Activated CD4-positive, alpha-beta T cell treated with anti-CD3 and anti-CD28 coated beads, Interleukin-2, amount 50 U/mL, for 4 hours (primary cell): Measurements from ENCODE around the gene HCN4.
"Not testable (repeated sequence)": the region's sequence is repeated elsewhere in the genome, so short reads cannot be mapped to it uniquely, and the experiment has no call there.

Source experiments
- DNase-seq, 2 experiments: peaks; one replicate each; pipeline ENCODE4 v3.0.0-alpha.2; 2020

HCN4 gene

GRCh38 chr15:73368301-73369136 lies at the start of gene HCN4:
TSS of gene HCN4 (minus strand) at chr15:73368958. CDS start at chr15:73368270, 688 bp downstream.
- DNase-seq: no peak

- no peak for DNase-seq
Measured at GRCh38 chr15:73414876-73415275, 46.1 kb upstream of the HCN4 start.

GRCh38 chr15:73403171-73403570 lies 34.4 kb upstream of the HCN4 start:
- no peak for DNase-seq

- DNase-seq: not testable (repeated sequence)
Measured at GRCh38 chr15:73400222-73400621, 31.5 kb upstream of the HCN4 start.

- no peak for DNase-seq
Measured at GRCh38 chr15:73398861-73399260, 30.1 kb upstream of the HCN4 start.

GRCh38 chr15:73397461-73397860 lies 28.7 kb upstream of the HCN4 start:
- DNase-seq: no peak

GRCh38 chr15:73395671-73396070 lies 26.9 kb upstream of the HCN4 start:
- no peak for DNase-seq

- DNase-seq: no peak
Measured at GRCh38 chr15:73394782-73395181, 26.0 kb upstream of the HCN4 start.

GRCh38 chr15:73393336-73393735 lies 24.6 kb upstream of the HCN4 start:
- DNase-seq: no peak

- DNase-seq: no peak
Measured at GRCh38 chr15:73392025-73392424, 23.3 kb upstream of the HCN4 start.

- no peak for DNase-seq
Measured at GRCh38 chr15:73391128-73391872, 22.5 kb upstream of the HCN4 start.

GRCh38 chr15:73389971-73390544 lies 21.3 kb upstream of the HCN4 start:
- no peak for DNase-seq

- DNase-seq: no peak
Measured at GRCh38 chr15:73389539-73389938, 20.8 kb upstream of the HCN4 start.

GRCh38 chr15:73388256-73388781 lies 19.6 kb upstream of the HCN4 start:
- no peak for DNase-seq

GRCh38 chr15:73387507-73388255 lies 18.9 kb upstream of the HCN4 start:
- no peak for DNase-seq

- DNase-seq: no peak
Measured at GRCh38 chr15:73386886-73387506, 18.2 kb upstream of the HCN4 start.

- DNase-seq: no peak
Measured at GRCh38 chr15:73386238-73386637, 17.5 kb upstream of the HCN4 start.

- no peak for DNase-seq
Measured at GRCh38 chr15:73385205-73385604, 16.4 kb upstream of the HCN4 start.

GRCh38 chr15:73383310-73384189 lies 14.8 kb upstream of the HCN4 start:
- DNase-seq: no peak

GRCh38 chr15:73382115-73382514 lies 13.4 kb upstream of the HCN4 start:
- DNase-seq: no peak

GRCh38 chr15:73380661-73381060 lies 11.9 kb upstream of the HCN4 start:
- DNase-seq: no peak
